Measurements from ENCODE around the gene CTXND1. TPM values are rescaled to one million over a fixed set of nuclear protein-coding genes. Genes with fewer than 3 reads are reported as not detected.

CTXND1 gene
- total and polyA plus RNA-seq, 2 donors (not counting 1 experiment from before 2014, with no cell fraction given) = under 0.01 to 0.01 TPM

DNA sequence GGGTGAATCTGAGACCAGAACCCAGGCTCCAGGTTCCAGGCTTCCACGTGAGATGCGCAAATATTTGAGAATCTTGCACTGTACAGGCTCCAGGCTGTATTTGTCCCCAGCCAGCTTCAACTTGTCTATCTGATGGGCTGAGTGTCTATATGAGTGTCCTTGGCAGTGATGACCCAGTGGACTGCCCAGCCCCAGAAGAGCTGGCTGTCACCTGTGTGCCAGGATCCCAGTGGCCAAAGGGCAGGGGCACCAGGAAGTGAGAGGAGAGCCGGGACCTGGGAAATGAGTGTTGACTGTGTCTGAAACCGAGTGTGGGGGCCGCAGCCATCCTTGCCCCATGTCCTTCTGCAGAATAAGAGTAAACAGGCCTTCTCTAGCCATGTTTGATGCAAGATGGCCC, 88.8 kb downstream of the CTXND1 start:
- Histone ChIP-seq H3K4me1 (ENCODE audit: control insufficient read depth, extremely low read depth, insufficient read depth, low read length) (peaks cover 10% of the 10 kb centered on the region), H3K27me3 (ENCODE audit: control insufficient read depth, insufficient read depth, low read length) (no peaks in the 10 kb centered on the region), H3K9ac (ENCODE audit: insufficient read depth, low read length) (no peak overlapping the region), H2AFZ (ENCODE audit: low read length) (no peak overlapping the region), H3K4me3 (replicated peaks in 1 of 4; ENCODE audit: control extremely low read depth in 1 of 4, insufficient read depth in 1 of 4, low read depth in 3 of 4, low read length in 4 of 4) (no peak overlapping the region), H3K4me2 (ENCODE audit: extremely low read depth, insufficient read depth, low read length) (no peak overlapping the region), H3K36me3 (ENCODE audit: control insufficient read depth, insufficient read depth, low read length) (peaks cover 13% of the 10 kb centered on the region), H3K79me2 (ENCODE audit: control insufficient read depth, insufficient read depth, low read length) (no peaks in the 10 kb centered on the region), H3K9me3 (ENCODE audit: control insufficient read depth, insufficient read depth, low read depth, low read length) (no peaks in the 10 kb centered on the region), H3K27ac (ENCODE audit: insufficient read depth, low read length) (no peak overlapping the region), H4K20me1 (ENCODE audit: control insufficient read depth, extremely low read depth, insufficient read depth, low read length) (no peaks in the 10 kb centered on the region)
- TF ChIP-seq, protein P1, sequence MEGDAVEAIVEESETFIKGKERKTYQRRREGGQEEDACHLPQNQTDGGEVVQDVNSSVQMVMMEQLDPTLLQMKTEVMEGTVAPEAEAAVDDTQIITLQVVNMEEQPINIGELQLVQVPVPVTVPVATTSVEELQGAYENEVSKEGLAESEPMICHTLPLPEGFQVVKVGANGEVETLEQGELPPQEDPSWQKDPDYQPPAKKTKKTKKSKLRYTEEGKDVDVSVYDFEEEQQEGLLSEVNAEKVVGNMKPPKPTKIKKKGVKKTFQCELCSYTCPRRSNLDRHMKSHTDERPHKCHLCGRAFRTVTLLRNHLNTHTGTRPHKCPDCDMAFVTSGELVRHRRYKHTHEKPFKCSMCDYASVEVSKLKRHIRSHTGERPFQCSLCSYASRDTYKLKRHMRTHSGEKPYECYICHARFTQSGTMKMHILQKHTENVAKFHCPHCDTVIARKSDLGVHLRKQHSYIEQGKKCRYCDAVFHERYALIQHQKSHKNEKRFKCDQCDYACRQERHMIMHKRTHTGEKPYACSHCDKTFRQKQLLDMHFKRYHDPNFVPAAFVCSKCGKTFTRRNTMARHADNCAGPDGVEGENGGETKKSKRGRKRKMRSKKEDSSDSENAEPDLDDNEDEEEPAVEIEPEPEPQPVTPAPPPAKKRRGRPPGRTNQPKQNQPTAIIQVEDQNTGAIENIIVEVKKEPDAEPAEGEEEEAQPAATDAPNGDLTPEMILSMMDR (conservative IDR thresholded peaks at IDR 0.05 in 1 of 2, IDR thresholded peaks at IDR 0.05 in 1 of 2; ENCODE audit: low read depth in 1 of 2, low read length in 2 of 2) = no peak
- TF ChIP-seq EZH2 (IDR thresholded peaks at IDR 0.05; ENCODE audit: low read length, missing control alignments) = no peak
- no peak for DNase-seq (ENCODE audit: low read depth in 2 of 2)

DNA sequence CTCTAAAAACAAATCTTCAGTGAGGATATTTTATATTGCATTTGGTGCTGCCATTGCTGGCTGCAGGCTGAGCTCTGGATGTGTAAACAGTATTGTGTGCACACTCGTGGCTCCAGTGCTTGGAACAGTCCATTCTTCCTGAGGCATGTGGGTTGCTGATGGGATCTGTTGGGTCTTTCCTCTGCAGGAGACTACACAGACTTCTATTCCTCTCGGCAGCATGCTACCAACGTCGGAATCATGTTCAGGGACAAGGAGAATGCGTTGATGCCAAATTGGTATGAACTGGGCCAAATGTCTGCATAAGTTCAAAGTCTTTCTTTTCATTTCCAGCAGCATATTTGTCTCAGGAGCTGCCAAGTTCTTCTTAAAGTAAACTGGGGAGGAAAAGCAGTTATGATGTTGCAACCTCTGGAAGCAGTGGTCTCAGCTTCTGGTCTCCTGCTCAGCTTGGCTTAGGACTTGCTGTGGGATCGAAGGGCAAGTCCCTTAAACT, 89.9 kb downstream of the CTXND1 start:
- Histone ChIP-seq H3K79me2 (ENCODE audit: control insufficient read depth, insufficient read depth, low read length) (no peaks in the 10 kb centered on the region), H3K9ac (ENCODE audit: insufficient read depth, low read length) (no peak overlapping the region), H3K27ac (ENCODE audit: insufficient read depth, low read length) (no peak overlapping the region), H3K4me1 (ENCODE audit: control insufficient read depth, extremely low read depth, insufficient read depth, low read length) (peaks cover 10% of the 10 kb centered on the region), H3K4me2 (ENCODE audit: extremely low read depth, insufficient read depth, low read length) (no peak overlapping the region), H3K4me3 (replicated peaks in 1 of 4; ENCODE audit: control extremely low read depth in 1 of 4, insufficient read depth in 1 of 4, low read depth in 3 of 4, low read length in 4 of 4) (no peak overlapping the region), H3K36me3 (ENCODE audit: control insufficient read depth, insufficient read depth, low read length) (peaks cover 13% of the 10 kb centered on the region), H2AFZ (ENCODE audit: low read length) (no peak overlapping the region), H3K27me3 (ENCODE audit: control insufficient read depth, insufficient read depth, low read length) (no peaks in the 10 kb centered on the region), H3K9me3 (ENCODE audit: control insufficient read depth, insufficient read depth, low read depth, low read length) (no peaks in the 10 kb centered on the region), H4K20me1 (ENCODE audit: control insufficient read depth, extremely low read depth, insufficient read depth, low read length) (no peaks in the 10 kb centered on the region)
- TF ChIP-seq, protein P1 (conservative IDR thresholded peaks at IDR 0.05 in 1 of 2, IDR thresholded peaks at IDR 0.05 in 1 of 2; ENCODE audit: low read depth in 1 of 2, low read length in 2 of 2) = no peak
- TF ChIP-seq EZH2 (IDR thresholded peaks at IDR 0.05; ENCODE audit: low read length, missing control alignments) = no peak
- DNase-seq (ENCODE audit: low read depth in 2 of 2) = peak in 1 of 2 donors; percentile 85

DNA sequence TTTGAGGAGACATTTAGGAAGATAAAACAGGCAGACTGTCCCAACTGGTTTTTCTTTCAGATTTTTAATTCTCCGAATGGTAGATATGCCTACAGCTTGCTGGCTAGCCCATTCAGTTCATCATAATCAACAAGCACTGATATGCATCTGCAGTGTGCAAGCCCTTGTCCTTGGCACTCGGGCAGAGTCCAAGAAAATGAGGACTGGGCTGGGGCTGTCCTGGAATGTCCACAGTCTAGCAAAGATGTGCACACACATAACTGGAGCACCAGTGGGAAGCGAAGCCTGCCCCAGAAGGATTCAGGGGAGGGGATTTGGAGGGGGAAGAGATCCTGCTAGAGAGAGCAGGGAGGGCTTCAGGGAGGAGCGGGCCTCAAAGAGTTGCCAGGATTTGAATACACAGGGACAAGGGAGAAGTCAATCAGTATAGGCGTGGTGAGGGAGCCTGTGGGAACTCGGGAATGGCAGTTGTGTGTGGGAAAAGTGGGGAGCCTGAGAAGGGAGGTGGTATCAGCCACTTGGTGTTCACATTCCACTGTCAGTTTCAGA, 90.5 kb downstream of the CTXND1 start:
- Histone ChIP-seq H3K27ac (ENCODE audit: insufficient read depth, low read length) (no peak overlapping the region), H3K9ac (ENCODE audit: insufficient read depth, low read length) (no peak overlapping the region), H3K4me1 (ENCODE audit: control insufficient read depth, extremely low read depth, insufficient read depth, low read length) (peaks cover 10% of the 10 kb centered on the region), H3K79me2 (ENCODE audit: control insufficient read depth, insufficient read depth, low read length) (no peaks in the 10 kb centered on the region), H3K36me3 (ENCODE audit: control insufficient read depth, insufficient read depth, low read length) (peaks cover 13% of the 10 kb centered on the region), H3K9me3 (ENCODE audit: control insufficient read depth, insufficient read depth, low read depth, low read length) (no peaks in the 10 kb centered on the region), H2AFZ (ENCODE audit: low read length) (no peak overlapping the region), H3K4me3 (replicated peaks in 1 of 4; ENCODE audit: control extremely low read depth in 1 of 4, insufficient read depth in 1 of 4, low read depth in 3 of 4, low read length in 4 of 4) (no peak overlapping the region), H3K27me3 (ENCODE audit: control insufficient read depth, insufficient read depth, low read length) (no peaks in the 10 kb centered on the region), H3K4me2 (ENCODE audit: extremely low read depth, insufficient read depth, low read length) (no peak overlapping the region), H4K20me1 (ENCODE audit: control insufficient read depth, extremely low read depth, insufficient read depth, low read length) (no peaks in the 10 kb centered on the region)
- no peak for DNase-seq (ENCODE audit: low read depth in 2 of 2)
- TF ChIP-seq, protein P1 (conservative IDR thresholded peaks at IDR 0.05 in 1 of 2, IDR thresholded peaks at IDR 0.05 in 1 of 2; ENCODE audit: low read depth in 1 of 2, low read length in 2 of 2) = no peak
- TF ChIP-seq EZH2 (IDR thresholded peaks at IDR 0.05; ENCODE audit: low read length, missing control alignments) = no peak

Measured in fibroblast of lung (primary cell).